NOMO-1 treated with DMSO at 0.1 percent for 48 hours (cell line): Measurements from ENCODE around the gene XPNPEP1.
"Not testable (repeated sequence)": the region's sequence is repeated elsewhere in the genome, so short reads cannot be mapped to it uniquely, and the experiment has no call there.

ENCODE experiments used
- DNase-seq: peaks from one replicate; lab custom pipeline; 2025; ENCODE audit not compliant: unreplicated experiment; lab: John Stamatoyannopoulos, UW

XPNPEP1 gene

GRCh38 chr10:109924967-109925620, 1.8 kb upstream of the XPNPEP1 start:
- no peak for DNase-seq

- no peak for DNase-seq
These were observed 776 bp upstream of the XPNPEP1 start for GRCh38 chr10:109924087-109924486.

- DNase-seq = no peak
These were observed 844 bp downstream of the XPNPEP1 start for GRCh38 chr10:109922358-109922975.

GRCh38 chr10:109920016-109920415, 3.3 kb downstream of the XPNPEP1 start:
- no peak for DNase-seq

GRCh38 chr10:109919220-109919619, 4.1 kb downstream of the XPNPEP1 start:
- DNase-seq = no peak

- not testable (repeated sequence) for DNase-seq
These were observed 4.6 kb downstream of the XPNPEP1 start for GRCh38 chr10:109918707-109919106.

- DNase-seq = no peak
These were observed 7.7 kb downstream of the XPNPEP1 start for GRCh38 chr10:109915566-109915965.

- DNase-seq = peak; percentile 94
These were observed 8.3 kb downstream of the XPNPEP1 start for GRCh38 chr10:109914966-109915365.

GRCh38 chr10:109913306-109913892, 9.9 kb downstream of the XPNPEP1 start:
- DNase-seq = no peak

GRCh38 chr10:109912335-109913281, 10.7 kb downstream of the XPNPEP1 start:
- DNase-seq = peak; percentile 88

GRCh38 chr10:109911903-109912302, 11.4 kb downstream of the XPNPEP1 start:
- no peak for DNase-seq

GRCh38 chr10:109906316-109906715, 17.0 kb downstream of the XPNPEP1 start:
- no peak for DNase-seq

GRCh38 chr10:109904397-109904796, 18.9 kb downstream of the XPNPEP1 start:
- no peak for DNase-seq

- no peak for DNase-seq
These were observed 20.0 kb downstream of the XPNPEP1 start for GRCh38 chr10:109902992-109903947.

GRCh38 chr10:109899356-109900331, 23.7 kb downstream of the XPNPEP1 start:
- DNase-seq = no peak

- no peak for DNase-seq
These were observed 24.5 kb downstream of the XPNPEP1 start for GRCh38 chr10:109898666-109899355.

GRCh38 chr10:109898007-109898406, 25.3 kb downstream of the XPNPEP1 start:
- DNase-seq = no peak

- no peak for DNase-seq
These were observed 27.5 kb downstream of the XPNPEP1 start for GRCh38 chr10:109895848-109896247.
